H9 (cell line): ENCODE measurements around the gene COA5. TPM values are rescaled to one million over a fixed set of nuclear protein-coding genes. Genes with fewer than 3 reads are reported as not detected.
"Not testable (repeated sequence)": the region's sequence is repeated elsewhere in the genome, so short reads cannot be mapped to it uniquely, and the experiment has no call there.

ENCODE experiments used
- DNase-seq: peaks from one replicate; pipeline ENCODE4 v3.0.0-alpha.2; 2017
- H2AFZ ChIP-seq: one replicate; pipeline ENCODE4 v1.6.1; 2013; ENCODE audit warnings: mild to moderate bottlenecking, low read length, control low read depth, moderate library complexity
- H2AK5ac ChIP-seq: 2 replicates; pipeline ENCODE4 v1.6.1; 2013; ENCODE audit warnings: low read length, control low read depth, mixed read lengths; ENCODE audit not compliant: insufficient read length
- H2BK120ac ChIP-seq: one replicate; pipeline ENCODE4 v1.6.1; 2013; ENCODE audit warnings: low read depth, mild to moderate bottlenecking, low read length, control low read depth, inconsistent platforms; ENCODE audit not compliant: poor library complexity, severe bottlenecking
- H2BK12ac ChIP-seq: 2 replicates; pipeline ENCODE4 v1.6.1; 2013; ENCODE audit warnings: low read length, control low read depth, mixed read lengths, low read depth; ENCODE audit not compliant: insufficient read length
- H2BK15ac ChIP-seq: 2 replicates; pipeline ENCODE4 v1.6.1; 2013; ENCODE audit warnings: low read depth, low read length, control low read depth
- H2BK20ac ChIP-seq: one replicate; pipeline ENCODE4 v1.6.1; 2013; ENCODE audit warnings: low read depth, mild to moderate bottlenecking, low read length, control low read depth, inconsistent platforms; ENCODE audit not compliant: poor library complexity, severe bottlenecking
- H2BK5ac ChIP-seq: 2 replicates; pipeline ENCODE4 v1.6.1; 2013; ENCODE audit warnings: low read length, control low read depth, mixed read lengths; ENCODE audit not compliant: insufficient read length
- H3K14ac ChIP-seq: 2 replicates; pipeline ENCODE4 v1.6.1; 2013; ENCODE audit warnings: low read length, control low read depth; ENCODE audit not compliant: insufficient read depth
- H3K18ac ChIP-seq: 2 replicates; pipeline ENCODE4 v1.6.1; 2013; ENCODE audit warnings: low read depth, mild to moderate bottlenecking, mixed read lengths, low read length, control low read depth; ENCODE audit not compliant: insufficient read length
- H3K23ac ChIP-seq: 2 replicates; pipeline ENCODE4 v1.6.1; 2013; ENCODE audit warnings: low read length, control low read depth, mixed read lengths, low read depth; ENCODE audit not compliant: insufficient read length
- H3K23me2 ChIP-seq: 2 replicates; pipeline ENCODE4 v1.6.1; 2013; ENCODE audit warnings: low read depth, mild to moderate bottlenecking, mixed read lengths, low read length, control low read depth; ENCODE audit not compliant: insufficient read length, poor library complexity, severe bottlenecking
- H3K27ac ChIP-seq: 2 replicates; pipeline ENCODE4 v1.5.1; 2013; ENCODE audit warnings: low read length, control low read depth, mixed read lengths, low read depth; ENCODE audit not compliant: insufficient read length
- H3K27me3 ChIP-seq: 2 replicates; pipeline ENCODE4 v1.6.1; 2013; ENCODE audit warnings: low read length, control low read depth, inconsistent platforms; ENCODE audit not compliant: insufficient read depth
- H3K4ac ChIP-seq: 2 replicates; pipeline ENCODE4 v1.6.1; 2013; ENCODE audit warnings: low read depth, mild to moderate bottlenecking, control low read depth, inconsistent platforms, low read length, moderate library complexity
- H3K4me1 ChIP-seq: 2 replicates; pipeline ENCODE4 v1.6.1; 2013; ENCODE audit warnings: low read length, control low read depth, inconsistent platforms; ENCODE audit not compliant: insufficient read depth
- H3K4me2 ChIP-seq: 2 replicates; pipeline ENCODE4 v1.6.1; 2013; ENCODE audit warnings: low read length, control low read depth, mixed read lengths; ENCODE audit not compliant: insufficient read length, insufficient read depth
- H3K56ac ChIP-seq: 2 replicates; pipeline ENCODE4 v1.6.1; 2013; ENCODE audit warnings: low read depth, mild to moderate bottlenecking, mixed read lengths, low read length, control low read depth; ENCODE audit not compliant: insufficient read length
- H3K79me1 ChIP-seq: 2 replicates; pipeline ENCODE4 v1.6.1; 2013; ENCODE audit warnings: low read depth, mild to moderate bottlenecking, moderate library complexity, low read length, control low read depth, inconsistent platforms; ENCODE audit not compliant: insufficient read depth, poor library complexity, severe bottlenecking
- H3K79me2 ChIP-seq: 2 replicates; pipeline ENCODE4 v1.6.1; 2013; ENCODE audit warnings: low read length, control low read depth, inconsistent platforms; ENCODE audit not compliant: insufficient read depth
- H3K9ac ChIP-seq: 2 replicates; pipeline ENCODE4 v1.6.1; 2013; ENCODE audit warnings: low read length, control low read depth, mixed read lengths; ENCODE audit not compliant: insufficient read length; ENCODE audit errors: extremely low read depth
- H3K9me3 ChIP-seq: one replicate; pipeline ENCODE4 v1.6.1; 2013; ENCODE audit warnings: low read depth, low read length, inconsistent platforms; ENCODE audit not compliant: control insufficient read depth
- H3T11ph ChIP-seq: one replicate; pipeline ENCODE4 v1.6.1; 2013; ENCODE audit warnings: mild to moderate bottlenecking, low read length, control low read depth, inconsistent platforms
- H4K20me1 ChIP-seq: one replicate; pipeline ENCODE4 v1.6.1; 2013; ENCODE audit not compliant: control insufficient read depth, insufficient read length, insufficient read depth
- H4K5ac ChIP-seq: 2 replicates; pipeline ENCODE4 v1.6.1; 2013; ENCODE audit warnings: low read depth, mild to moderate bottlenecking, mixed read lengths, low read length, control low read depth; ENCODE audit not compliant: insufficient read length
- H4K8ac ChIP-seq: replicated peaks from 2 replicates; pipeline ENCODE4 v1.6.1; 2013; ENCODE audit warnings: low read length, control low read depth, mixed read lengths, low read depth; ENCODE audit not compliant: insufficient read length
- H4K91ac ChIP-seq: 2 replicates; pipeline ENCODE4 v1.6.1; 2013; ENCODE audit warnings: low read depth, mild to moderate bottlenecking, moderate library complexity, mixed read lengths, low read length, control low read depth; ENCODE audit not compliant: insufficient read length
- H3K27ac Mint-ChIP-seq, 3 experiments: 2 replicates in 2 of 3; 3 replicates in 1 of 3; pipeline ENCODE4 v1.8.0; 2020 to 2021; ENCODE audit warnings: mixed read lengths in 3 of 3, mild to moderate bottlenecking in 1 of 3, moderate library complexity in 1 of 3
- H3K27me3 Mint-ChIP-seq: 2 replicates; pipeline ENCODE4 v1.8.0; 2021; ENCODE audit warnings: low read depth, mild to moderate bottlenecking, moderate library complexity, mixed read lengths
- H3K36me3 Mint-ChIP-seq, 3 experiments: 2 replicates in 2 of 3; 3 replicates in 1 of 3; pipeline ENCODE4 v1.8.0; 2020 to 2021; ENCODE audit warnings: low read depth in 3 of 3, mixed read lengths in 3 of 3; ENCODE audit not compliant: insufficient read depth in 1 of 3
- H3K4me1 Mint-ChIP-seq, 2 experiments: 2 replicates each; pipeline ENCODE4 v1.8.0; 2020; ENCODE audit warnings: mixed read lengths in 2 of 2
- H3K4me3 Mint-ChIP-seq, 2 experiments: 2 replicates in 1 of 2; 3 replicates in 1 of 2; pipeline ENCODE4 v1.8.0; 2020 to 2021; ENCODE audit warnings: mild to moderate bottlenecking in 2 of 2, mixed read lengths in 2 of 2, moderate library complexity in 1 of 2
- H3K9me3 Mint-ChIP-seq, 2 experiments: 2 replicates in 1 of 2; 3 replicates in 1 of 2; pipeline ENCODE4 v1.8.0; 2020; ENCODE audit warnings: mild to moderate bottlenecking in 2 of 2, mixed read lengths in 2 of 2, moderate library complexity in 1 of 2
- WGBS: extraction: QIAGEN DNeasy Blood & Tissue Kit; methylation state at CpG from one replicate; pipeline ENCODE4 v1.1.7; 2013; ENCODE audit warnings: missing lambda C conversion rate, low lambda C conversion rate, mixed read lengths; ENCODE audit not compliant: insufficient read length; ENCODE audit errors: extremely low coverage; 5-methylcytosine and 5-hydroxymethylcytosine counted together
- total RNA-seq: library from RNA; stranded (reverse); gene quantifications from 2 replicates; pipeline ENCODE4 v1.2.1, GENCODE V29; 2021
- TF ChIP-seq, protein P1 (sequence below): fragments of 200-600 bp; sonication (generic); conservative IDR thresholded peaks from 3 replicates; pipeline ENCODE4 v1.8.0; 2021; ENCODE audit warnings: antibody characterized with exemption, mild to moderate bottlenecking

Gene COA5
- total RNA-seq, 1 experiment from 2014 or later: 23.6 TPM

GRCh38 chr2:98598781-98599428, 9.4 kb downstream of the COA5 start:
- no peak overlapping the region for H2BK20ac ChIP-seq
- no peak overlapping the region for H4K8ac ChIP-seq
- no peaks in the 10 kb centered on the region for H3K79me1 ChIP-seq
- no peak overlapping the region for H3K4me3 Mint-ChIP-seq
- TF ChIP-seq, protein P1, sequence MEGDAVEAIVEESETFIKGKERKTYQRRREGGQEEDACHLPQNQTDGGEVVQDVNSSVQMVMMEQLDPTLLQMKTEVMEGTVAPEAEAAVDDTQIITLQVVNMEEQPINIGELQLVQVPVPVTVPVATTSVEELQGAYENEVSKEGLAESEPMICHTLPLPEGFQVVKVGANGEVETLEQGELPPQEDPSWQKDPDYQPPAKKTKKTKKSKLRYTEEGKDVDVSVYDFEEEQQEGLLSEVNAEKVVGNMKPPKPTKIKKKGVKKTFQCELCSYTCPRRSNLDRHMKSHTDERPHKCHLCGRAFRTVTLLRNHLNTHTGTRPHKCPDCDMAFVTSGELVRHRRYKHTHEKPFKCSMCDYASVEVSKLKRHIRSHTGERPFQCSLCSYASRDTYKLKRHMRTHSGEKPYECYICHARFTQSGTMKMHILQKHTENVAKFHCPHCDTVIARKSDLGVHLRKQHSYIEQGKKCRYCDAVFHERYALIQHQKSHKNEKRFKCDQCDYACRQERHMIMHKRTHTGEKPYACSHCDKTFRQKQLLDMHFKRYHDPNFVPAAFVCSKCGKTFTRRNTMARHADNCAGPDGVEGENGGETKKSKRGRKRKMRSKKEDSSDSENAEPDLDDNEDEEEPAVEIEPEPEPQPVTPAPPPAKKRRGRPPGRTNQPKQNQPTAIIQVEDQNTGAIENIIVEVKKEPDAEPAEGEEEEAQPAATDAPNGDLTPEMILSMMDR: no peak
- H3K27me3 Mint-ChIP-seq: no peaks in the 10 kb centered on the region
- no peak overlapping the region for H2AK5ac ChIP-seq
- H3K4me1 ChIP-seq: no peaks in the 10 kb centered on the region
- H3K4me2 ChIP-seq: no peak overlapping the region
- H3K23ac ChIP-seq: no peak overlapping the region
- H3K27me3 ChIP-seq: no peaks in the 10 kb centered on the region
- H3K14ac ChIP-seq: no peak overlapping the region
- H3K79me2 ChIP-seq: no peaks in the 10 kb centered on the region
- H3K4me1 Mint-ChIP-seq: no peaks in the 10 kb centered on the region
- H3K56ac ChIP-seq: no peak overlapping the region
- H3K9me3 Mint-ChIP-seq: peaks cover 2 to 6% of the 10 kb centered on the region in 2 experiments
- no peak overlapping the region for H4K5ac ChIP-seq
- no peaks in the 10 kb centered on the region for H3K23me2 ChIP-seq
- no peak overlapping the region for H3K27ac Mint-ChIP-seq
- no peak overlapping the region for H3K4ac ChIP-seq
- no CpG with 5 or more reads among the region's 1 CpG for WGBS
- H3K27ac ChIP-seq: no peak overlapping the region
- no peak overlapping the region for H3K18ac ChIP-seq
- no peak for DNase-seq
- no peak overlapping the region for H3K9ac ChIP-seq
- H2AFZ ChIP-seq: no peak overlapping the region
- no peak overlapping the region for H3T11ph ChIP-seq
- no peak overlapping the region for H2BK5ac ChIP-seq
- H2BK12ac ChIP-seq: no peak overlapping the region
- no peak overlapping the region for H2BK15ac ChIP-seq
- H3K36me3 Mint-ChIP-seq: peaks cover 14 to 51% (median 40%) of the 10 kb centered on the region in 3 experiments
- no peak overlapping the region for H4K91ac ChIP-seq
- H2BK120ac ChIP-seq: no peak overlapping the region
- H3K9me3 ChIP-seq: no peaks in the 10 kb centered on the region
- H4K20me1 ChIP-seq: no peaks in the 10 kb centered on the region

DNA sequence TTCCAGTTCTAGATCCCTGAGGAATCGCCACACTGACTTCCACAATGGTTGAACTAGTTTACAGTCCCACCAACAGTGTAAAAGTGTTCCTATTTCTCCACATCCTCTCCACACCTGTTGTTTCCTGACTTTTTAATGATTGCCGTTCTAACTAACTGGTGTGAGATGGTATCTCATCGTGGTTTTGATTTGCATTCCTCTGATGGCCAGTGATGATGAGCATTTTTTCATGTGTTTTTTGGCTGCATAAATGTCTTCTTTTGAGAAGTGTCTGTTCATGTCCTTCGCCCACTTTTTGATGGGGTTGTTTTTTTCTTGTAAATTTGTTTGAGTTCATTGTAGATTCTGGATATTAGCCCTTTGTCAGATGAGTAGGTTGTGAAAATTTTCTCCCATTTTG, 13.6 kb downstream of the COA5 start:
- not testable (repeated sequence) for H2BK120ac ChIP-seq, H3K27me3 ChIP-seq, H3K4me2 ChIP-seq, H3K27ac ChIP-seq, H2BK15ac ChIP-seq, H3T11ph ChIP-seq, H2AK5ac ChIP-seq, H3K4ac ChIP-seq, H3K9ac ChIP-seq, H3K56ac ChIP-seq, H3K23ac ChIP-seq, H2BK20ac ChIP-seq, H3K14ac ChIP-seq, H4K20me1 ChIP-seq, H2BK5ac ChIP-seq, H3K18ac ChIP-seq, H3K79me1 ChIP-seq, H3K9me3 Mint-ChIP-seq, H4K91ac ChIP-seq, H2AFZ ChIP-seq, DNase-seq, H3K27me3 Mint-ChIP-seq, H3K4me1 Mint-ChIP-seq, H4K8ac ChIP-seq, H3K4me3 Mint-ChIP-seq, H3K79me2 ChIP-seq, H3K4me1 ChIP-seq, H3K9me3 ChIP-seq, H2BK12ac ChIP-seq, H4K5ac ChIP-seq, H3K27ac Mint-ChIP-seq, H3K23me2 ChIP-seq
- H3K36me3 Mint-ChIP-seq: peaks cover 19 to 38% (median 26%) of the 10 kb centered on the region in 3 experiments
- WGBS: no CpG with 5 or more reads among the region's 4 CpGs
